ENCODE data around the gene ZNF446. TPM values are rescaled to one million over a fixed set of nuclear protein-coding genes. Genes with fewer than 3 reads are reported as not detected.
A peak's percentile ranks its signal among the peaks of the same experiment; 100 is the strongest.
"Not testable (repeated sequence)": the region's sequence is repeated elsewhere in the genome, so short reads cannot be mapped to it uniquely, and the experiment has no call there.

ZNF446 gene
- total RNA-seq, 2 experiments from 2014 or later, result 3.5 to 4.0 TPM

GRCh38 chr19:58498316-58499020 lies 22.3 kb downstream of the ZNF446 start:
- no peak for DNase-seq
- TF ChIP-seq CTCF (IDR thresholded peaks at IDR 0.05), result no peak
- Mint-ChIP-seq H3K4me1 (ENCODE audit: low read depth) (peaks cover 23% of the 10 kb centered on the region), H3K27ac (peak overlapping the region; percentile 86), H3K4me3 (peak overlapping the region; percentile 87), H3K9me3 (peaks cover 6% of the 10 kb centered on the region), H3K36me3 (ENCODE audit: low read depth) (peaks cover 4% of the 10 kb centered on the region), H3K27me3 (no peaks in the 10 kb centered on the region)
- no peak for ATAC-seq
- ChIA-PET CTCF (interaction anchor here (0.8 to 1.7 kb wide), 3 partner anchors 9 to 21 kb away, joined by 3 to 5 read pairs (median 4); partner anchors contain the start of gene ZBTB45), POLR2A (interaction anchor here (0.7 to 1.2 kb wide), 4 partner anchors 14 to 22 kb away, joined by 3 to 5 read pairs (median 4); partner anchors contain the start of gene ZNF446)
- intact Hi-C loops (cut with micrococcal nuclease), result no loop called here

GRCh38 chr19:58499021-58499927 lies 23.1 kb downstream of the ZNF446 start:
- no peak for TF ChIP-seq CTCF (IDR thresholded peaks at IDR 0.05)
- Mint-ChIP-seq H3K9me3 (peaks cover 6% of the 10 kb centered on the region), H3K4me3 (peak overlapping the region; percentile 87), H3K27ac (peak overlapping the region; percentile 86), H3K36me3 (ENCODE audit: low read depth) (peaks cover 4% of the 10 kb centered on the region), H3K27me3 (no peaks in the 10 kb centered on the region), H3K4me1 (ENCODE audit: low read depth) (peaks cover 23% of the 10 kb centered on the region)
- ATAC-seq (peak; percentile 97), DNase-seq (peak; percentile 100)
- intact Hi-C loops (cut with micrococcal nuclease), result no loop called here
- POLR2A ChIA-PET, result interaction anchor here (0.7 to 2.5 kb wide), 8 partner anchors 10 to 76 kb away, joined by 3 to 27 read pairs (median 3); partner anchors contain the start of gene ZBTB45
- CTCF ChIA-PET, result interaction anchor here (0.8 to 1.7 kb wide), 4 partner anchors 10 to 20 kb away, joined by 3 to 11 read pairs (median 4); partner anchors contain the start of gene ZBTB45

- CTCF ChIA-PET, result interaction anchor here (0.9 to 1.6 kb wide), 4 partner anchors 14 to 76 kb away, joined by 3 to 11 read pairs (median 5); partner anchors contain the start of gene ZBTB45
- no peak for ATAC-seq
- Mint-ChIP-seq H3K27me3 (no peaks in the 10 kb centered on the region), H3K9me3 (peaks cover 6% of the 10 kb centered on the region), H3K4me1 (ENCODE audit: low read depth) (peaks cover 20% of the 10 kb centered on the region), H3K36me3 (ENCODE audit: low read depth) (peaks cover 4% of the 10 kb centered on the region), H3K27ac (no peak overlapping the region), H3K4me3 (peak overlapping the region; percentile 87)
- no peak for TF ChIP-seq CTCF (IDR thresholded peaks at IDR 0.05)
- POLR2A ChIA-PET, result interaction anchor here (0.7 to 2.5 kb wide), 5 partner anchors 11 to 75 kb away, joined by 3 to 27 read pairs (median 3); partner anchors contain the start of gene ZBTB45
- intact Hi-C loops (cut with micrococcal nuclease), result no loop called here
- no peak for DNase-seq
Measured at GRCh38 chr19:58500242-58500641, 24.1 kb downstream of the ZNF446 start.

GRCh38 chr19:58507602-58508223 lies 31.6 kb downstream of the ZNF446 start:
- H3K27me3 Mint-ChIP-seq; intact Hi-C loops (cut with micrococcal nuclease); H3K4me3 Mint-ChIP-seq; ATAC-seq; DNase-seq; H3K27ac Mint-ChIP-seq; POLR2A ChIA-PET; H3K4me1 Mint-ChIP-seq (ENCODE audit: low read depth): not testable (repeated sequence)
- CTCF ChIA-PET, result interaction anchor here (1.7 kb wide), 1 partner anchor 11 kb away, joined by 3 read pairs; no protein-coding TSS in a partner anchor
- H3K36me3 Mint-ChIP-seq (ENCODE audit: low read depth), result peaks cover 11% of the 10 kb centered on the region
- peaks cover 11% of the 10 kb centered on the region for H3K9me3 Mint-ChIP-seq

GRCh38 chr19:58509731-58510083 lies 33.6 kb downstream of the ZNF446 start:
- Mint-ChIP-seq H3K27ac (no peak overlapping the region), H3K4me1 (ENCODE audit: low read depth) (peaks cover 4% of the 10 kb centered on the region), H3K4me3 (no peak overlapping the region), H3K36me3 (ENCODE audit: low read depth) (peaks cover 16% of the 10 kb centered on the region), H3K27me3 (no peaks in the 10 kb centered on the region), H3K9me3 (peaks cover 11% of the 10 kb centered on the region)
- intact Hi-C loops (cut with micrococcal nuclease), result no loop called here
- DNase-seq (no peak), ATAC-seq (no peak)
- CTCF ChIA-PET, result no interaction called here
- TF ChIP-seq CTCF (IDR thresholded peaks at IDR 0.05), result no peak
- POLR2A ChIA-PET, result interaction anchor here (1.5 kb wide), 2 partner anchors 8 to 10 kb away, joined by 4 read pairs; partner anchors contain the start of gene ZBTB45
